ENCODE results near the gene MTCL1. TPM values are rescaled to one million over a fixed set of nuclear protein-coding genes. Genes with fewer than 3 reads are reported as not detected.

MTCL1 gene
- total RNA-seq, 1 donor from 2014 or later = 0.50 TPM

GRCh38 chr18:8722946-8723820, 17.8 kb downstream of the MTCL1 start:
- Mint-ChIP-seq H3K36me3 (ENCODE audit: low read depth) (no peaks in the 10 kb centered on the region), H3K4me1 (ENCODE audit: low read depth) (peaks cover 1% of the 10 kb centered on the region), H3K27ac (no peak overlapping the region), H3K9me3 (no peaks in the 10 kb centered on the region), H3K27me3 (ENCODE audit: low read depth) (peaks cover 7% of the 10 kb centered on the region), H3K4me3 (ENCODE audit: low read depth) (no peak overlapping the region)
- no peak for DNase-seq (ENCODE audit: low spot score)
- intact Hi-C loops (cut with micrococcal nuclease) = no loop called here

DNA sequence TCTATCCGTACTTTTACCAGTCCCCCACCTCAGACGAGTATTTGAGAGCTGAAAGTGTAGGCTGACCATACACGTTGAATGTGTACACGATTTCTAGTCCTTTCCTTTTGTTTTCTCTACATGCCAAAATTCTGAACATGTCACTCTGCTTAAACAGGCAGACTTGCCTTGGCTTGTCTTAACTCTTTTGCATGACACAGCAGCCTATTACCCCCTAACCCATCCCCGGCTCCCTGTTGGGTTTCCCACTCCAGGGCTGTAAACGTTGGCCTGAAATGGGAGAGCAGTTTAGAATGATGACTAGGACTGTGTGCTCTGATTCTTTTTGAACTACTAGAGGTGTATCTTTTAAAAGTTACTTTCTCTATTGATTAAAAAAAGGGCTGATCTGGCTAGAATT, 19.1 kb downstream of the MTCL1 start:
- H3K27me3 Mint-ChIP-seq (ENCODE audit: low read depth) = peaks cover 7% of the 10 kb centered on the region
- no peaks in the 10 kb centered on the region for H3K36me3 Mint-ChIP-seq (ENCODE audit: low read depth)
- intact Hi-C loops (cut with micrococcal nuclease) = no loop called here

DNA sequence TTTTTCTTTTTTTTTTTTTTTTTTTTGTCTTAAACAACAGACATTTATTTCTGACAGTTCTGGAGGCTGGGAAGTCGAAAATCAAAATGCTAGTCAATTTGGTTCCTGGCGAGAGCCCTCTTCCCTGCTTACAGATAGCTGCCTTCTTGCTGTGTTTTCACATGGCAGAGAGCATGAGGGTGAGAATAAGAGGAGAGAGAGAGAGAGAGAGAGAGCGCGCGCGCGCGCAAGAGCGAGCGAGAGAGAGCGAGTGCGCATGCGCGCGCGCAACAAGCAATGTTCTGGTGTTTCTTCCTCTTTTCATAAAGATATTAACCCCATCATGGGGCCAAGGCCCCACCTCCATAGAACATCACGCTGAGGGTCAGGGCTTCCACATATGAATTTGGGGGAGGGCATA, 20.9 kb downstream of the MTCL1 start:
- no peaks in the 10 kb centered on the region for H3K9me3 Mint-ChIP-seq
- intact Hi-C loops (cut with micrococcal nuclease) = no loop called here
- H3K27ac Mint-ChIP-seq = no peak overlapping the region
- no peaks in the 10 kb centered on the region for H3K36me3 Mint-ChIP-seq (ENCODE audit: low read depth)
- DNase-seq (ENCODE audit: low spot score) = no peak
- no peak overlapping the region for H3K4me3 Mint-ChIP-seq (ENCODE audit: low read depth)
- peaks cover 1% of the 10 kb centered on the region for H3K4me1 Mint-ChIP-seq (ENCODE audit: low read depth)
- peaks cover 9% of the 10 kb centered on the region for H3K27me3 Mint-ChIP-seq (ENCODE audit: low read depth)

More for the DNA sequence above, 19.1 kb downstream of the MTCL1 start:
- Mint-ChIP-seq H3K9me3 (no peaks in the 10 kb centered on the region), H3K4me3 (ENCODE audit: low read depth) (no peak overlapping the region), H3K27ac (no peak overlapping the region), H3K4me1 (ENCODE audit: low read depth) (peaks cover 1% of the 10 kb centered on the region)
- DNase-seq (ENCODE audit: low spot score) = no peak

- DNase-seq (ENCODE audit: low spot score) = no peak
- H3K27ac Mint-ChIP-seq = no peak overlapping the region
- intact Hi-C loops (cut with micrococcal nuclease) = no loop called here
- H3K4me1 Mint-ChIP-seq (ENCODE audit: low read depth) = peaks cover 1% of the 10 kb centered on the region
- H3K4me3 Mint-ChIP-seq (ENCODE audit: low read depth) = no peak overlapping the region
- no peaks in the 10 kb centered on the region for H3K9me3 Mint-ChIP-seq
- H3K36me3 Mint-ChIP-seq (ENCODE audit: low read depth) = no peaks in the 10 kb centered on the region
- H3K27me3 Mint-ChIP-seq (ENCODE audit: low read depth) = peaks cover 9% of the 10 kb centered on the region
These were observed 21.8 kb downstream of the MTCL1 start for GRCh38 chr18:8726963-8727705.

DNA sequence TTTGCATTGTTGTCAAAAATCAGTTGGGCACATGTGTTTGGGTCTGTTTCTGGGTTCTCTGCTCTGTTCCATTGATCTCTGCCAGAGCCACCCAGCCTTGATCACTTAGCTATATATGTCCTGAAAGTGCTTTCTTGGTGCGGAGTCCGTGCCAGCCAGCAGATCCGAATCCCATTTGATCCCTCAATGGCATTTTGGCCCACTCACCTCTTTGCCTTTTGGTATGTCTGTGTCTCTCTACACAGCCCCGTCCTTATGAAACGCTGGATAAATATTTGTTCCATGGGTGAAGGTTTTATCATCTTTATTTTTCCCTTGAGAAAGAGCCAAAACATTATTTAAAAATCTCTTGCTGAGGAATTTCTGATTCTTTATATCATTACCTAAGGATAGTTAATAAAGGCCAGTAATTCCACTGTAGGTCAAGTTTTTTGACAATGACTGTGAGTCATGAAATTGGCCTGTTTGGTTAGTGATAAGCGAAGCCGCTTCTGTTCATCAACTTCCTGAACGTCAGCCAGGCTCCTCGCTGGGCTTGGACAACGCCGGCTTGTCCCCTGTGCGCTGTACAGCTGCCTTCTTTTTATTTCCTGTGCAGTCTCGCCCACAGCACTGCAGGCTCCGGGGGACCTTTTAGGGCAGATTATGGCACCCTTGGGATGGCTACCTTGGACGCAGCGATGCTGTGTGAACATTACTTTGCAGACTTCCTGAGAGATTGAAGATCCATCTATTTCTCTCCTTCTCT, 24.9 kb downstream of the MTCL1 start:
- H3K9me3 Mint-ChIP-seq = no peaks in the 10 kb centered on the region
- DNase-seq (ENCODE audit: low spot score) = no peak
- H3K4me1 Mint-ChIP-seq (ENCODE audit: low read depth) = peaks cover 1% of the 10 kb centered on the region
- intact Hi-C loops (cut with micrococcal nuclease) = no loop called here
- H3K36me3 Mint-ChIP-seq (ENCODE audit: low read depth) = no peaks in the 10 kb centered on the region
- H3K27me3 Mint-ChIP-seq (ENCODE audit: low read depth) = peaks cover 3% of the 10 kb centered on the region
- H3K27ac Mint-ChIP-seq = no peak overlapping the region
- H3K4me3 Mint-ChIP-seq (ENCODE audit: low read depth) = no peak overlapping the region

DNA sequence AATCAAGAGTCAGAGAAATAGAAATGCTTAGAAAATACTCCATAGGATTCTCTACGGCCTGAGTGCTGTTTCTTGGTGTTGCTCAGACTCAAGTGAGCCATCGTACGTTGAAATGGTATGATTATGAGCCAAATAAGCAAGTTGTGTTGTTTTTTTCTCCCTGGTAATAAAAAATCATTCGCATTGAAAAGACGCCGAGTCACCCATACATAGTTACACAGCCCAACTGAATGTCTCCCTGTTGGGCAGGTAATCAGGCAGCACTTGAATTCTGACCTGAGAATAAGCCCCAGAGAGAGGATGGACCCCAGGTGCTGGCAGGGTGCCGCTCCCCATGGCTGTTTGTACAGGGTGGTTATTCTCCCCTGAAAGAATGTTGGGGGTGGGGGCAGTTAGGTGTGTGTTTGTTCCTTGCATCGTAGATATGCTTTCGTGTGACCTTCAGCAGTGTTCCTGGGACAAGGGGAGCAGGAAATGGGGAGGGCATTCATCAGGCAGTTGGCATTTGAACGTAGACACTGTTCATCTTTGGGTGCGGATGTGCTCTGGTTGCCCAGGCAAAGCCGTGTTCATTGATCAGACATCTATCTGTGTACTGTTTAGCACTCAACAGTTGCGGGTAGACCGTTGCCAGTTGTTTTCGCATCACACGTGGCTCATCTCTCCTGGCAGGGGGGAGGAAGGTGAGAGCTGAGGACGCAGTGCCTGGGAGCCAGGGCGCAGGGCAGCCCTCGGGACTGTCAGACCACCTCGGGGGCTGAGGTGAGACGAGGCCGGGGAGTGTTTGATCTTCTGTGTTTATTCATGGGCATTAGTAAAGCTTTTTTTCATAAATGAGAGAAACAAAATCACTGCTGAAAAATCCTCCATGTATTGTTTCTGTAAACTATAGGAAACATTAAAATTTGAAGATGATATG, 27.3 kb downstream of the MTCL1 start:
- DNase-seq (ENCODE audit: low spot score) = no peak
- Mint-ChIP-seq H3K4me1 (ENCODE audit: low read depth) (peaks cover 1% of the 10 kb centered on the region), H3K9me3 (no peaks in the 10 kb centered on the region), H3K4me3 (ENCODE audit: low read depth) (no peak overlapping the region), H3K27ac (no peak overlapping the region), H3K36me3 (ENCODE audit: low read depth) (no peaks in the 10 kb centered on the region), H3K27me3 (ENCODE audit: low read depth) (peaks cover 5% of the 10 kb centered on the region)
- intact Hi-C loops (cut with micrococcal nuclease) = no loop called here

- Mint-ChIP-seq H3K9me3 (no peaks in the 10 kb centered on the region), H3K36me3 (ENCODE audit: low read depth) (no peaks in the 10 kb centered on the region), H3K27me3 (ENCODE audit: low read depth) (peaks cover 4% of the 10 kb centered on the region), H3K4me3 (ENCODE audit: low read depth) (no peak overlapping the region), H3K4me1 (ENCODE audit: low read depth) (no peaks in the 10 kb centered on the region), H3K27ac (no peak overlapping the region)
- intact Hi-C loops (cut with micrococcal nuclease) = no loop called here
- no peak for DNase-seq (ENCODE audit: low spot score)
These were observed 29.1 kb downstream of the MTCL1 start for GRCh38 chr18:8734496-8734895.

- no peaks in the 10 kb centered on the region for H3K4me1 Mint-ChIP-seq (ENCODE audit: low read depth)
- no peak overlapping the region for H3K4me3 Mint-ChIP-seq (ENCODE audit: low read depth)
- H3K27me3 Mint-ChIP-seq (ENCODE audit: low read depth) = peaks cover 2% of the 10 kb centered on the region
- intact Hi-C loops (cut with micrococcal nuclease) = no loop called here
- H3K9me3 Mint-ChIP-seq = no peaks in the 10 kb centered on the region
- DNase-seq (ENCODE audit: low spot score) = no peak
- H3K27ac Mint-ChIP-seq = no peak overlapping the region
- no peaks in the 10 kb centered on the region for H3K36me3 Mint-ChIP-seq (ENCODE audit: low read depth)
These were observed 29.9 kb downstream of the MTCL1 start for GRCh38 chr18:8735274-8735673.

GRCh38 chr18:8741117-8741516, 35.8 kb downstream of the MTCL1 start:
- Mint-ChIP-seq H3K4me3 (ENCODE audit: low read depth) (no peak overlapping the region), H3K9me3 (peaks cover 24% of the 10 kb centered on the region), H3K27me3 (ENCODE audit: low read depth) (peaks cover 4% of the 10 kb centered on the region), H3K27ac (no peak overlapping the region), H3K4me1 (ENCODE audit: low read depth) (peaks cover 21% of the 10 kb centered on the region), H3K36me3 (ENCODE audit: low read depth) (peaks cover 7% of the 10 kb centered on the region)
- DNase-seq (ENCODE audit: low spot score) = no peak
- intact Hi-C loops (cut with micrococcal nuclease) = no loop called here

DNA sequence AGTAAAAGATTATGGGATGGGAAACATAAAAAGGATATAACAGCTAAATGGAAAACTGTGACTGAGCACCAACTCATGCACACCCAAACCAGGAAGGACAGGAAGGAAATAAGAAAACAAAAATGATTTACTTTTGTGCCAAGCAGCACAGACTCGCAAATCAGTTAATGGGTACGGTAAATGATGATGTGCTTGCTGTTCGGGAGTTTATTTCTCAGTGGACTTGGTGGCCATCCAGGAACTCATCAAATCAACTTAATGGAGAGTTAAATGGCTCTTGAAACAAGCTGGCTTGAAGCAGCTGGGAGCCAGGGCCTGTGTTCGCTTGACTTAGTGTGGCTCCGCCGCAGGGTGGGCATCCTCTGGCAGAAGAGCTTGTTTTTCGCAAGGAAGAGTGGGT, 36.2 kb downstream of the MTCL1 start:
- intact Hi-C loops (cut with micrococcal nuclease) = no loop called here
- Mint-ChIP-seq H3K27ac (no peak overlapping the region), H3K36me3 (ENCODE audit: low read depth) (peaks cover 7% of the 10 kb centered on the region)

GRCh38 chr18:8742387-8743361, 37.3 kb downstream of the MTCL1 start:
- no peak for DNase-seq (ENCODE audit: low spot score)
- Mint-ChIP-seq H3K27me3 (ENCODE audit: low read depth) (peaks cover 2% of the 10 kb centered on the region), H3K4me1 (ENCODE audit: low read depth) (peaks cover 21% of the 10 kb centered on the region), H3K9me3 (peaks cover 24% of the 10 kb centered on the region), H3K27ac (no peak overlapping the region), H3K4me3 (ENCODE audit: low read depth) (no peak overlapping the region), H3K36me3 (ENCODE audit: low read depth) (peaks cover 7% of the 10 kb centered on the region)
- intact Hi-C loops (cut with micrococcal nuclease) = no loop called here

More for the DNA sequence above, 36.2 kb downstream of the MTCL1 start:
- no peak for DNase-seq (ENCODE audit: low spot score)
- Mint-ChIP-seq H3K4me1 (ENCODE audit: low read depth) (peaks cover 21% of the 10 kb centered on the region), H3K4me3 (ENCODE audit: low read depth) (no peak overlapping the region), H3K27me3 (ENCODE audit: low read depth) (peaks cover 4% of the 10 kb centered on the region), H3K9me3 (peaks cover 24% of the 10 kb centered on the region)
